GM18508 (cell line): ENCODE measurements around the gene THOC1.

Experiments used
- ATAC-seq: cut with Tn5 transposase; IDR thresholded peaks from one replicate; pipeline ENCODE4 v1.9.1; 2021; ENCODE audit warnings: moderate number of reproducible peaks; ENCODE audit not compliant: insufficient read depth, unreplicated experiment

Gene THOC1

DNA sequence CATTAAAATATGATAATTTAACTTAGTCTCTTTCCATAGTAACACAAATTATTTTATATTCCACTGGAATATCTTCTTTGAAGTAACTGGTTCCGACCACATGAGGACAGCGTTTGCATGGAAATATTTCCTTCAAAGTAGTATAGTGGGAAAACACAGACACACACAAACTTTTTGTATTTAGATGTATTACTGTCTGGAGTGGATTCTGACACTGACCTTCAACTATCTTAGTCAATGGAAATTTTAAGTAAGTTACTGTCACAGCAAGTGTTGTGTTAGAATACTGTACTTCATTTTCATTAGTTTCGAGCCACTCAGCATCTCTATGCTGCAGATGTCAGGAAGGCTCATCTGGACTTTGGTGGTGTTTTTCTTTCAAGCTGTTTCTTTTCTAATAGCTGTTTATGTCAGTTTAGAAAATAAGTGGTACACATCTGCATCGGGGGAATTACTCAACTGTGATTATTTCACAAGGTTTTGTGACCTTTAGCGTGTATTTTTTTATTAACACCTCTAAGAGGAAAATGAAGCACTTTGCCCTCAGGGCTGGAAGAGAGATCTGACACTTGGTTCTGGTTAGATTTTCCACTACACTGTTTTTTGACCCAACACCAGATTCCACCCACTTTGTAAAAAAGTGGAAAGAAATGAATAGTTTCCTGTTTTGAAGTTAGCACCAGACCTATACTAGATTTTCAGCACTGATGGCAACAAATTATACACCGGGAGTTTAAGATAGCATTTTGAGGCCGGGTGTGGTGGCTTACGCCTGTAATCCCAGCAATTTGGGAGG, 18.9 kb upstream of the THOC1 start:
- no peak for ATAC-seq

DNA sequence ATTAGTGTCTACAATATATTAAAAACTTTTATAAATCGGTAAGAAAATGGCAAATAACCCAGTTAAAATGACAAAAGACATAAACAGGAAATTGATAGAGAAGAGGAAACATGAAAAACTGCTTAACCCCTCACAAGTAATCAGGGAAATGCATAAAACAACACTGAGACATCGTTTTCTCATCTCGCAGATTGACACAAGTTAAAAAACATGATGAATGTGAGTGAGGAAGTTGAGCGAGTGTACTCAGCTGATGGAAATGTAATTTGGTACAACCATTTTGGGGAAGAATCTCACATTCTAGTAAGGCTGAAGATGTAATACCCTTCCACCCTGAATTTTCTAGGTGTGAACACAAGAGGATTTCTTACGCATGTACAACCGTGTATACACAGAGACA, 18.0 kb upstream of the THOC1 start:
- no peak for ATAC-seq

- ATAC-seq, result no peak
These were observed 7.6 kb upstream of the THOC1 start for GRCh38 chr18:275486-275885.

GRCh38 chr18:274313-274712, 6.5 kb upstream of the THOC1 start:
- no peak for ATAC-seq

GRCh38 chr18:273525-273924, 5.7 kb upstream of the THOC1 start:
- no peak for ATAC-seq

DNA sequence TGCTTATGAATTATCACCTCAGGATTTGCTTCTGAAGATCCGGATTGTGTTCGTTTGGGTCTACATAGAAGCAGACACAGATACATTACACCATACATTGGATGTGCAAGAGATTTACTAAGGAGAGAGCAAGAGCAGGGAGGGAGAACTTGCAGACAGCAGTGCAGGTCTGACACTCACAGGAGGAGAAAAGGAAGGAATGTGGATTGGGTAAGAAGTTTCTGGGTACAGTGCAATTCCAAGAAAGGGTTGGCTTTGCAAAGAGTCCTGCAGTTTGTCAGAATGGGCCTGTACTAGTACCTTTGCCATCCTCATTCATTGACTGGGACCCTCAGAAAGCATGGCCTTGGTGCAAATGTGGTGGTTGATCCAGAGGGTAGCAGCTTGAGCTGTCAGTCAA, 4.8 kb upstream of the THOC1 start:
- no peak for ATAC-seq

DNA sequence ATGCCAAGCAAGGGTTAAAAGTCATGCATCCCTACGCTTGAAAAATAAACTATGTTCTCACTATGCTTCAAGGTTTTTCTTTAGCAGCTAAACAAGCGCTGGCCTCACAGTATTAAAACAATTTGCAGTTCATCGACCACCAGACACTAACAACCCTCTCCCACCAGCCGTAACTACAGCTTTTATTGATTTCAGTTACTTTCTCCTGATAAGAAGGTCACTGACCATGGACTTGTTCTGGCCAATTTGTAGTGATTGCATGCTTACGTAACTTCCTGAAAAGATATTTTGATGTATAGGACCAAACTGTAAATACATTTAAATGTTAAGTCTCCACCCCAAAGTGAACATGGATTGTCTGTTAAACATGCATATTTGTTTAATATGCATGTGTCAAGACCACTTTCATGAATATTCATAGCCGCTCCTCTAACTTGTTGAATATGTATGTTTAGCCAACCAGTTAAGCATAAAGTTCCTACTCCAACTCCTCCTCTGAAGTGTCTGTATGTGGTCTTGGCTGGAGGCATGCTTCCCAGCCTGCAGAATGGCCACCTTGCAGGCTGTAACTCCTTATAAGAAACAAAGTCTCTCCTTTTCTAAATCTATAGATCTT, 1.7 kb upstream of the THOC1 start:
- no peak for ATAC-seq

GRCh38 chr18:267380-267687, 513 bp downstream of the THOC1 start:
- peak; percentile 2 for ATAC-seq

- ATAC-seq, result no peak
These were observed 6.3 kb downstream of the THOC1 start for GRCh38 chr18:261398-262073.

GRCh38 chr18:260547-260946, 7.3 kb downstream of the THOC1 start:
- ATAC-seq, result no peak

DNA sequence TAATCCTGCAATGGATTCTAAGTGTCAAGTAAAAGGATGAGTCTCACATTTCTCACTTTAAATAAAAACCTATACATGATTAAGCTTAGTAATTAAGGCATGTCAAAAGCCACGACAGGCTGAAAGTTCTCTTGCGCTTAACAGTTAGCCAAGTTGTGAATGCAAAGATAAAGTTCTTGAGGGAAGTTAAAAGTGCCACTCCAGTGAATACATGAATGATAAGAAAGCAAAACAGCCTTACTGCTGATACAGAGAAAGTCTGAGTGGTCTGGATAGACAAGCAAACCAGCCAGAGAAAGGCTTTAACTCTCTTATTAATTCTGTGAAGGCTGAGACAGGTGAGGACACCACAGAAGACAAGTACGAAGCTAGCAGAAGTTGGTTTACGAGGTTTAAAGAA, 12.7 kb downstream of the THOC1 start:
- ATAC-seq, result no peak

GRCh38 chr18:253121-253520, 14.7 kb downstream of the THOC1 start:
- no peak for ATAC-seq

GRCh38 chr18:251572-251971, 16.3 kb downstream of the THOC1 start:
- no peak for ATAC-seq

DNA sequence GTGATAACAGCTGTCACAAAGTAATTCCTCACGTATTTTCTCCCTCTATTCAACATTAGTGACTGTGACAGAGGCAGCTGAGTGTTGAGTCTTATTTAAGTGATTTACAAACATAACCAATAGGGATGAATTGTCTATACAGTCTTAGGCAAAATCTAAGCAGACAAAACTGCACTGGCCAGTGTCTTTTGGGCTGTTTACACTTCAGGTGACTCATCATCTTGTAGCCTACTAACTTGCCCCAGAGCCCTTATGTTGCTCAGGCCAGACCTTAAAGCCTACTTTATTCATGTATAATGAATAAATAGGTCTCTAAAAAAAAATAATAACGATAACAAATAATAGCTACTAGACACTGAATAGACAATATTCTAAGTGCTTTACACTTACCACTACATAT, 17.2 kb downstream of the THOC1 start:
- no peak for ATAC-seq

- no peak for ATAC-seq
These were observed 19.8 kb downstream of the THOC1 start for GRCh38 chr18:248053-248452.

DNA sequence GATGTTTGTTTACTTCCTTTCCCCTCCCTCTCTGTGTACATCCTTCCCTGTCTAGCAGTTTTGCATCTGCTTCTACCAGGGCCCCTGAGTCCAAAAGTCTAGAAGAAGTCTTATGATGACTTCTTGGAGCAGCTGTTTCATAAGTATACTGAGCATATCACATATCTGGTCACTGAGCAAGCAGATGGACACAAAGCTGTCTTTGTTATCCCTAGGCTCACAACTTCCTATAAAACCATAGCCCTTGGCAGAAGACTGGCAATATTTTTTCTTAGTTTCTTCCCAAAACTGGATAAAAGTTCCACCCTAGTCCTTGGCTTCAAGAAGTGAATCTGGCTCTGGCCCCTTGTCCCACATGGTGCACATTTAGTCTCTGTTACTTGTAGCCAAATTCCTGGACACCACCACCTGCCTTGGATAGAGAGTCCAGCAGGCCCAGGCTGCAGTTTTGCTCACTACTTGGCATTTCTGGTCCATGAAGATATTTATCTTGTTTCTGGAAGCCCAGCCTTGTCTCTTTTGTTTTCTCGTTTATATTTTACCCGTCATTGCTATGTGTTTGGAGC, 22.5 kb downstream of the THOC1 start:
- no peak for ATAC-seq

GRCh38 chr18:240175-240574, 27.7 kb downstream of the THOC1 start:
- ATAC-seq, result no peak

DNA sequence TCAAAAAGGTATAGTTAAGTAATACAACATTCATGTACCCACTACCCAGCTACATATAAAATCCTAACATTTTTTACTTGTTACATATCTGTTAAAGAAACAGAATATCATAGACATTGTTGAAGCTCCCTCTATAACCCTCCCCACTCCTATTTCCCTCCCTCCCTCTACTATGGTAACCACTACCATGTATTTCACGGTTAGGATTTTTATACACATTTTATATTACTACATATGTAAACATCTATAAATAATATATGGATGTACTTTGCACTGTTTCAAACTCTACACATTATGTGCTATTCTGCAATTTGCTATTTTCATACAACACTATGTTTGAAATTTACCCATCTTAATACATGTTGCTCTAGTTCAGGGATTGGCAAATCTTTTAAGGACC, 36.3 kb downstream of the THOC1 start:
- ATAC-seq, result no peak

GRCh38 chr18:228586-228985, 39.3 kb downstream of the THOC1 start:
- no peak for ATAC-seq

DNA sequence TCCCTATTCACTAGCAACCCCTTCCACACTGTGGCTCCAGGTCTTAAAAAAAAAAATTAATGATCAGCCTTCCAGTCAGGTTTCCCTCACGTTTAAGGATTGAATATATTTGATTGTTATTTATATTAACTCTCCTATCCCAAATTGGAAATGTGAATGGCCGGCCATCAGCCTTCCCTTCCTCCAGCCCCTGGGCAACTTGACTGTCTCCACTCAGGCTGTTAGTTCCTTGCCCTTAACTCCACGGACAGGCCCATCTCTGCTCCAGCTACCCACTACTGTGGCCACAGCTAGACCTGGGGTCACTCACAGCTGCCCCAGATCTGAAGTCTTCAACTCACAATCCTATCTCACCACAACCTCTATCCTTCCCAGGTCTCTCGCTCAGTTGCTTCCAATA, 39.9 kb downstream of the THOC1 start:
- ATAC-seq, result no peak

DNA sequence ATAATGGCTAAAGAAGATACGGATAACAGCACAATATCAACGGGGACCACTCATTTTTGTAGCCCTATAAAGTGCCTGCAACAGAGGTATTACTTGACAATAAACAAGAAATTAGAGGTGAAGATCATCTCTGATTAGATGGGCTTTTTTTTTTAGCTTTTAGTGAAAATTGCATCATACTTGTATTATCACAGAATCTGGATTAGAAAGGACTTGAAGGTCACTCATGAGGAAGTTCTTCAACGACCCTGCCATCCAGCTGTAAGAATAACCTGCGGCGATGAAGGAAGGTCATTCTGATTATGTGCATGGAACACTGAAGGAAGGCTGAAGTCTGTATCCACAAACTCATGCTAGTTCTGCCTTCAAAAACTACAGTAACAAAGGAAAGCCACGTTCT, 40.5 kb downstream of the THOC1 start:
- ATAC-seq, result no peak
